GM12864 (cell line): ENCODE results near the gene MYCBP2.
"Not testable (repeated sequence)": the region's sequence is repeated elsewhere in the genome, so short reads cannot be mapped to it uniquely, and the experiment has no call there.

ENCODE experiments used
- DNase-seq: peaks from one replicate; pipeline ENCODE4 v3.0.0-alpha.2; 2011; ENCODE audit warnings: low read depth
- H3K4me3 ChIP-seq: 2 replicates; pipeline ENCODE4 v1.5.1; 2011; ENCODE audit warnings: mild to moderate bottlenecking, low read depth, low read length, control low read depth
- CTCF ChIP-seq: IDR thresholded peaks from 2 replicates; pipeline ENCODE4 v1.5.1; 2011; ENCODE audit warnings: low read depth, mild to moderate bottlenecking, moderate library complexity, low read length, control low read depth, inconsistent platforms; ENCODE audit errors: missing control alignments

The MYCBP2 gene

GRCh38 chr13:77300176-77301037 is 26.5 kb downstream of the MYCBP2 start:
- no peak for TF ChIP-seq CTCF
- peak overlapping the region; percentile 23; the same call in 1 of the 2 replicates for H3K4me3 ChIP-seq
- DNase-seq = no peak

GRCh38 chr13:77299587-77299986 is 27.3 kb downstream of the MYCBP2 start:
- no peak for DNase-seq
- TF ChIP-seq CTCF = no peak
- H3K4me3 ChIP-seq = no peak overlapping the region

GRCh38 chr13:77298426-77298825 is 28.5 kb downstream of the MYCBP2 start:
- no peak for TF ChIP-seq CTCF
- no peak for DNase-seq
- H3K4me3 ChIP-seq = peak overlapping the region; percentile 15; the same call in 1 of the 2 replicates

GRCh38 chr13:77291774-77292173 is 35.1 kb downstream of the MYCBP2 start:
- no peak for DNase-seq
- no peak overlapping the region for H3K4me3 ChIP-seq
- TF ChIP-seq CTCF = no peak

GRCh38 chr13:77290342-77290741 is 36.6 kb downstream of the MYCBP2 start:
- H3K4me3 ChIP-seq = no peak overlapping the region
- no peak for DNase-seq
- no peak for TF ChIP-seq CTCF

- DNase-seq = no peak
- no peak overlapping the region for H3K4me3 ChIP-seq
- no peak for TF ChIP-seq CTCF
Measured at GRCh38 chr13:77289851-77290250, 37.0 kb downstream of the MYCBP2 start.

- not testable (repeated sequence) for DNase-seq, H3K4me3 ChIP-seq
Measured at GRCh38 chr13:77285632-77286031, 41.3 kb downstream of the MYCBP2 start.
